OCI-M1 (cell line): ENCODE results near the gene ZNF317.
A peak's percentile ranks its signal among the peaks of the same experiment; 100 is the strongest.

Source experiments
- DNase-seq: peaks from one replicate; lab custom pipeline; 2025; lab: John Stamatoyannopoulos, UW

Gene ZNF317

DNA sequence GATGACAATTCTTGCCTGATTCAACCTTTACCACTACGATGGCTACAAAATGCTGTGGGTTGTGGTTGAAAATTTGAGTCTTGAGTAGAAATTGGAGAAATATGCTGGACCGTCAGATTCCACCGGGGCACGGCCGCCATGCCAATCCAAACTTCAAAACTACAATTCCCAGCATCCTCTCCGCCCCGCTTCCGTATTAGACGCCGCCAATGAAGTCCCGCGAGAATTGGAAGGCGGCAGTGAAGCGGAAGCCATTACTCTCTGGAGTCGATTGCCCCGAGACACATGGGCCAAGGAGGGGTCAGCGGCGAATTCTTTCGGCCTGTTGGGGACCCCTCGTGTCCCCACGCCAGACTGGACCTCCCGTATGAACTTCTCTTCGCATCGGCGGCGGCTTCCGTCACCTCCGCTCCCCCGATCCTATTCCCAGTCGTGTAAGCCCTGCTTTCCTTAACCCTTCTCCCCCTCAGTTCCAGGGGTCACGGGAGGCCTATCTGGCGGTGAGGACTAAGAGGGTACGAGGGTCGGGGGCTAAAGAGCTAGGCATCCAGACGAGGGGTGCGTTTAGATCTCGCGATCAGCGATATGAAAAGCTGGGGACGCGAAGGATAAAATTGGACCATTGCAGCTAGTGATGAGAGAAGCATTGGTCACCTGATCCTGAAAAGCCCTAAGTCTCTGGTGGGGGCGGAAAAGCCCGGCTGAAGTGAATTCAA is at the start of gene ZNF317:
TSS of gene ZNF317 (plus strand) at position 239 of the 716 bp plus-strand sequence. CDS start 15,620 bp downstream, outside the sequence.
- peak; percentile 99 for DNase-seq

GRCh38 chr19:9107375-9107774 is 32.8 kb upstream of the ZNF317 start, which contains the start of gene OR7G2:
Gene OR7G2, minus strand, starts transcription at chr19:9107475. Its CDS starts 4,232 bp downstream, at chr19:9103243.
- no peak for DNase-seq

DNA sequence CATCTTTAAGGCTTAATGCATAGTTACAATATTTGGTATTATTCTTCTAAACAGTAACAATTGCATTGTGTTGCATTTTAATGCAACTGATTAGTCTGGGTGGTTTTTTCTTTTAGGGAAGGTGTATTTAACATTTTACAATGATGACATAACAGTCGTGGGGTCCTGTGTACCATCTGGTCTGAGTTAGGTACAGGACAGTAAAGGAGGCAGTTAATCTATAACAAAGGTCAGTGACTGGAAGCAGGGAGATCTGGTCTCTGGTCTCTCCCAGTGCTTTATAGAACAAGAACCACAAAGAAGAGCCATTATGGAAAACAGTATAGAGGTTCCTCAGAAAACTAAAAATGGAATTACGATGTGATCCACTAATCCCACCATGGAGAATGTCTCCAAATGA is 30.2 kb upstream of the ZNF317 start:
- DNase-seq: no peak

GRCh38 chr19:9115307-9115813 is 24.8 kb upstream of the ZNF317 start, which contains the start of gene OR7G1:
Gene OR7G1, minus strand, starts transcription at chr19:9115763. Its CDS starts 0 bp downstream, at chr19:9115763.
- DNase-seq: peak; percentile 79

GRCh38 chr19:9116547-9116946 is 23.6 kb upstream of the ZNF317 start:
- DNase-seq: peak; percentile 48

DNA sequence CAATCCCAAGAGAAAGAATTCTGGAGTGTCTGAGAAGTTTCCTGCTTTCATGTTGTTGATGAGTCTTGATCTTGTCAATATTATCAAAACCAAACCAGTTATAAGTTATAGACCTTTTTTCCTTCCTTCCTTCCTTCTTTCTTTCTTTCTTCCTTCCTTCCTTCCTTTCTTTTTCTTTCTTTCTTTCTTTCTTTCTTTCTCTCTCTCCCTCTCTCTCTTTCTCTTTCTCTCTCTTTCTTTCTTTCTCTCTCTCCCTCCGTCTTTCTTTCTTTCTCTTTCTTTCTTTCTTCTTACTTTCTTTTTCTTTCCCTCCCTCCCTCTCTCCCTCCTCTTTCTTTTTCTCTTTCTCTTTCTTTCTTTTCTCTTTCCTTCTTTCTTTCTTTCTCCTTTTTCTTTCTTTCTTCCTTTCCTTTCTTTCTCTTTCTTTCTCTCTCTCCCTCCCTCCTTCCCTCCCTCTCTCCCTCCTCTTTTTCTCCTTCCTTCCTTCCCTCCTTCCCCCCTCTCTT is 13.2 kb upstream of the ZNF317 start, which contains the start of gene OR7G3:
TSS of gene OR7G3 (minus strand) at position 51 of the 506 bp plus-strand sequence. CDS start at position 51, 0 bp downstream.
- no peak for DNase-seq

- DNase-seq: no peak
Observed at GRCh38 chr19:9128171-9128570, 12.0 kb upstream of the ZNF317 start.

DNA sequence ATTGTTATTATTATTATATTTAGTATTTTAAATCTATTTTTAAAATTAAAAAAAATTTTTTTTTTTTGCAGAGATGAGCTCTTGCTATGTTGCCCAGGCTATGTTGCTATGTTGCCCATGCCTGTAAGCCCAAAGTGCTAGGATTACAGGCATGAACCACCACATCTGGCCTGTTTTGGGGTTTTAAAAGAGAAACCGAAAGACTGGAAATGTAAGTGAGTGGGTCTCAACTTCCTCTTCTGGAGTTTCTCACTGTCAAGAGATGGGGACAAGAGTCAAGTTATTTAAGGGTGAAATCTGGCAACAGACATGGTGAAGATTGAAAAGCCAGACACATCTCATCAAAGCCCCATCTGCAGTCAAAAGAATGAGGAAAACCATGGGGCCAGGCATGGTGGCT is 9.2 kb upstream of the ZNF317 start:
- peak; percentile 96 for DNase-seq

DNA sequence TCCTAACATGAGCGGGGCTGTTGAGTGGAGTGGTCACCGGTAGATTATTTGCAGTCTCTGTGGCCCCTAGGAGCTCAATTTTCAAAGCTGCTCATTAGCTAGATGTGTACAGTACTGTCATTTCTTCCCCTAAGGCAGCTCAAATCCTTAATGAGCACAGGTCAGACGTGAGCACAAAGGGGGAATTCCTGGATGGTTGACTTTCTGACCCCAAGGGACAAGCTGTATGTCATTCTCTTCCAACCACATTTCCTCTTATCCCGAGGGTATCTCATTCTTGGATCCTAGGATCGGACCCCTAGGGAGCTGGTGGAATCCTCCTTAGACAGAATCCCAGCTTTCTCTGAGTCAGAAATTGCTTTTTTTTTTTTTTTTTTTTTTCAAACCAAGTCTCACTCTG is 7.8 kb upstream of the ZNF317 start:
- no peak for DNase-seq

DNA sequence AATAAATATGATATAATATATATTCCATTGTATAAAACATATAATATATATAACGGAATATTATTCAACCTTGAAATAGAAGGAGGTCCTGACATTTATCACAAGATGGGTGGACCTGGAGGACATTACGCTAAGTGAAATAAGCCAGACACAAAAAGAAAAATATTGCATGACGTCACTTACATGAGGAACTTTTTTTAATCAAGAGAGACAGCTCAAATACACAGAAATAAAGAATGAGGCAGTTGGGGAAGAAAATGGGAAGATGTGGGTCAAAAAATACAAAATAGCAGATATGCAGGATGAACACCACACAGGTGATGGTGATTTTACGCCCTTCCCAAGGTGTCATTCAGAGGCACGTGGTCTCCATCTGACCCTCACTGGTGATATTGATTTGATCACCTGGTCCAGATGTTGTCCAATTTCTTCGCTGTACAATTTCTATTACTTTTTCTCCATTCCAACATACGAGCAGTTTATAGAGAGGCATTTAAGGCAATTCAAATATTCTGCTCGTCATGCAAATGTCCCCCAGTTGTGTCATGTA is 513 bp upstream of the ZNF317 start:
- DNase-seq: peak; percentile 76

GRCh38 chr19:9144920-9145319 is 4.7 kb downstream of the ZNF317 start:
- DNase-seq: peak; percentile 34

DNA sequence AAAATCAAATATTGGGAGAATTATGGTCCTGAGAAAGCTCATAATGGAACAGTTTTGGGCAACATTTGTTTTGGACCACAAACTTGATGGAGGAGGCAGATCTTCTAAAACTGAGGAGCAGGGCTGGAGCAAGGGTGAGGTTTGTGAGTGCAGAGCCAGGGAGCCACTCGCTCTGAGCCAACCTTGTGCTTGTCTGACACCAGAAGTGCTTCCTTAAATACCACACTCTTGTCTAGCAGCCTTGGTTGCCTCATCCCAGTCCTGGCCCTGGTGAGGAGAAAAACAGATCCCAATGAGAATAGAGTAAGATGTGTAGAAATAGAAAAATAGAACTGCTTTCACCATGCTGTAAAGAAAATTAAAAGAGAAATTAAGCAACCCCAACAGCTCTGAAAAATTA is 6.7 kb downstream of the ZNF317 start:
- no peak for DNase-seq

- DNase-seq: no peak
Observed at GRCh38 chr19:9148697-9149096, 8.5 kb downstream of the ZNF317 start.

- no peak for DNase-seq
Observed at GRCh38 chr19:9149997-9150396, 9.8 kb downstream of the ZNF317 start.

GRCh38 chr19:9150650-9151049 is 10.5 kb downstream of the ZNF317 start:
- DNase-seq: no peak

DNA sequence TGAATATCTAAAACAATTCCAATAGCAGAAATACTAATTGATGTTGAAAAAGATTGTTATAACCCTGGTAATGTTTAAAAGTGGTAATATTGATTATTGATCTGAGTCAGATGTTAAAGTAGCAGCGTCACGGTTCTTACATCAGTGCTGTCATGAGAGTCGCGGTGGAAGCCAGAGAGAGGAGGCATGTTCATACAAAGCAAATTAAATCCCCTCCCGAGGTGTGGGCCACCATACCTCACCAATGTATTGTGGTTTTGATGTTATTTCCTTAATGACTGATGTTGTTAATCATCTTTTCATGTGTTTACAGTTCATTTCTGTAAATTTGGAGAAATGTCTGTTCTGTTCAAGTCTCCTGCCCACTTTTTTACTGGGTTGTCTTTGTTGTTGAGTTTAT is 11.2 kb downstream of the ZNF317 start:
- no peak for DNase-seq

- DNase-seq: no peak
Observed at GRCh38 chr19:9155591-9155990, 15.4 kb downstream of the ZNF317 start.

DNA sequence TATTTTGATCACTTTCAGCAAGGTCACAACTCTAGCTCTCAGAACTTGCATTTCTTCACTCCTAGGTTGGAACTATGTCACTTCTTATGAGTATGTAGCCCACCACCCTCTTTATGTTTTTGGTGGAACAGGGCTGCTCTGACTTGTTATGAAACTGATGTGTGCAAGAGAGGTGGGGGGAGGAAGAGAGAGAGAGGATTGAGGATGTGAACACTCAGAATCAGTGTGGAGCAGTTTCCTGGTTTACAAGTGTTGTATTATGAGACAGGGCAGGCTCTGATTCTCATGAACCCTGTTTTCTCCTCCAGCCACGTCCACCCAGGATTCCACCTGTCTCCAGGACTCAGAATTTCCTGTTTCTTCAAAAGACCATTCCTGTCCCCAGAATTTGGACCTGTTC is 16.1 kb downstream of the ZNF317 start:
- no peak for DNase-seq

- no peak for DNase-seq
Observed at GRCh38 chr19:9159891-9160290, 19.7 kb downstream of the ZNF317 start.

GRCh38 chr19:9161427-9161826 is 21.2 kb downstream of the ZNF317 start:
- DNase-seq: no peak

GRCh38 chr19:9165261-9165660 is 25.1 kb downstream of the ZNF317 start:
- no peak for DNase-seq

GRCh38 chr19:9166846-9167245 is 26.6 kb downstream of the ZNF317 start:
- no peak for DNase-seq

DNA sequence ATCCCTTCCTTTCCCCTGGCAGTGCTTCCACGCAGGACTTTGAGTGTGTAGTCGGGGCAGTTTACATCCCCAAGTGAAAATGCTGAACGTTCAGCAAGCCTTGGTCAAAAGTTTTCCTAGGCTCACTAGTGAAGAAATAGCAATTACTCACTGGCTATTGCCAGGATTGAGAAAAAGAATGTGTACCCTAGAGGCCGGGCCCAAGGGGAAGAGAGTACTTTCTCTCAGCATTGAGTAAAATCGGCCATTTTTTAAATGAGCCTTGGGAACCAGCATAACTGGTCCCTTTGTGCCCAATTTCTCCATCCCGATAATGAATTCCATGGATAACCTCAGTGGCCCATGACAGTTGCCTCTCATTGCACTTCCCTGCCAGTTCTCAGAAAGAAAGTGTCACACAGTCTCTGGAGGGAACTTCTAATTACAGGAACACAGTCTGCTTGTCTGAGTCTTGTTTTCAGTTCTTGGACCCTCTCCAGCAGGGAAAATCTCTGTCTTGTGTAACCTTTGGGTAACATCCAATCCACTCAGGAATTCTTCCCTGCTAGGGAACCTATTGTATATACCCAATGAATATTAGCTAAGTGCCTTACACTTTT is 31.3 kb downstream of the ZNF317 start:
- no peak for DNase-seq
